Activated CD4-positive, CD25-positive, alpha-beta regulatory T cell treated with anti-CD3 and anti-CD28 coated beads, Interleukin-2, amount 50 U/mL, for 24 hours (primary cell): Measurements from ENCODE around the gene SYNPR.

ENCODE experiments used
- ATAC-seq, 2 donors: fragments of 150-1000 bp; cut with Tn5 transposase; one replicate each; pipeline ENCODE4 v1.10.0; 2021; ENCODE audit warnings: mild to moderate bottlenecking in 1 of 2, moderate library complexity in 1 of 2

The SYNPR gene

GRCh38 chr3:63474828-63475518 is 196.9 kb downstream of the SYNPR start:
- ATAC-seq = no peak

DNA sequence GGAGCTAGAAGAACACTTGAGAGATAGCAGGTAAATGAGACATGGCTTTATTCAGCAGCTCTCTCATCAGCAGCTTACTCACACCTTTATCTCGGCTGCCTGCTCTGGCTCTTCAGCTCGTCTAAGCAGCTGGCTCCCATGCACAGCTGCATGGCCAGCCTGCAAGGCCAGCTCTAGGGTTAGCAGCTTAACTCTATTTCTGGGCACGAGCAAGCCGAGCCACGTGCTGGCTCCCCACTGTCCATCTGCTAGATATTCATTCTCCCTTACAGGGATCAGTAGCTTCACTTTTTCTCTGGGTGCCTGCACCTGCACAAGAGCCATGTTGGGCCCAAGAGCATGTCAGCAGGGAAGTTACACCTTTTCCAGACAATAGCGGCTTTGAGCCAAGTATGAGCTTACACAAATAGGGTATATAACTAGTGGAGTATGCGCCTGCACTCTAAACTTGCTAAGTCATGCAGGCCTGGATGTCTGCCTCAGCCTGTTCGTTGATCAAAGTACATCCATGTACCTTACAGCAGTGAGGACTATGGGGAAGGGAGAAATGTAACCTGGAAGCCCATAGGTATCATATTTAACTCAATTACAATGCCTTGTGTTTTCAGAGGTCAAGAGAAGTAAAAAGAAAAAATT is 199.5 kb downstream of the SYNPR start:
- no peak for ATAC-seq

DNA sequence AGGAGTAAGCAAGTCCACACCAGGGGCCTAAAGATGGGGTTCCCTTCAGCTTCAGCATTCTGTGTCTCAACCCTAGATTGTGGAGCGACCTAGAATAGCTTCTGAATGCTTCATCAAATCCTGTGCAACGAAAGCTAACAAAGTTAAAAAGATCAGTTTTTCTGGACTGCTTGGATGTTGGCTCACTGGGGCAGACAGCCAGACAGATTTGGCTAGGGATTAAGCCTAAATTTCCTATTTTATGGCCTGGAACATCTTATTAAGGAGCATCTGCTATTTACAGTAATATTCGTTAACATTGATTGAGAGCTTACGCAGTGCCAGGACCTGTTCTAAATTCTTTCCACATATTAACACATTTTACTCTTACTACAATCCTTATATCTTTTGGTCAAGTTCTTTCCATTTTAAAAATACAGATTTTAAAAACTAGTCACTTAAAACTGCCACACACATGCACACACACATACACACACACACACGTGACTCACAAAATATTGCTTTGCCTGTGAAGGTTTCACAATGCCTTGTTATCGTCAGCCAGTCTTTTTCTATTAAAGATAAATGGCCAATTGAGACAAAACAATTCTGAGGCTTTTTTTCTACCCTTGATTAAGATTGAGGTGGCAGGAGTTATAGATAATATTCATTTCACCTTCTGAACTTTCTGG is 201.0 kb downstream of the SYNPR start:
- no peak for ATAC-seq

DNA sequence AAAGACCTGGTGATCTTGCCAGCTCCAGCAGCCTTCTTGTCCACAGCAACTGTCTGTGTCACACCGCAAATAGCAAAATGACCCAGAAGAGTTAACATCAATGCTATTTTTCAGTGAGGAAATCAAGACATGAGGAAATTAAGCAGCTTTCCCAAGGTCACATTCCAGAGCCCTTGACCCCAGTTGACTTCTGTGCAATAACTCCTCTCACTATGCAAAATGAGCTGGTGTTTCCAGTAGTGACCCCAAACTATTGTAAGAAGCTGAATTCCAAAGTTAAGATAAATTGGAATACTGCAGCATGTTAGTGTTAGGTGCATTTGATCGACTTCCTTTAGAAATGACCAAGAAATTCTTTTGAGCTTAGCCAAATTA is 201.5 kb downstream of the SYNPR start:
- no peak for ATAC-seq

- no peak for ATAC-seq
Measured at GRCh38 chr3:63481627-63482026, 203.5 kb downstream of the SYNPR start.

DNA sequence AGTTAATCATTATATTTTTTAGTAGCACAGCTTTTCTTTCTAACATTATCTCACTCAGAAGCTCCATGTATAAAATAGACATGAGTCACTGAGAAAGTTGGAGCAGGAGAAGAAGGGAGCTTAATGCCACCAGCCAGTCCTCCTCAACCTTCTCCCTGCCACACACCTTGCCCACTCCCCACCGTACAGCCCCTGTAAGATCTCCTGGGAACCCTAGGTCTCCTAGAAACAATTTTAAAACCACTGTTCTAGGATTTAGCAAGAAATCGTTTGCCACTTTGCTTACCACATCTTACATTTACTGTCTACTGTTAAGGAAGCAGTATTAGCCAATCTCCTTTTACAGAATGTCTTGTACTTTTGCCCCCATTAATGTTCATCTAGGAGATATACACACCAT is 204.2 kb downstream of the SYNPR start:
- ATAC-seq = no peak

- ATAC-seq = no peak
Measured at GRCh38 chr3:63492464-63492863, 214.4 kb downstream of the SYNPR start.

- no peak for ATAC-seq
Measured at GRCh38 chr3:63493101-63493500, 215.0 kb downstream of the SYNPR start.

GRCh38 chr3:63494646-63495045 is 216.5 kb downstream of the SYNPR start:
- no peak for ATAC-seq

GRCh38 chr3:63497641-63498040 is 219.5 kb downstream of the SYNPR start:
- no peak for ATAC-seq

DNA sequence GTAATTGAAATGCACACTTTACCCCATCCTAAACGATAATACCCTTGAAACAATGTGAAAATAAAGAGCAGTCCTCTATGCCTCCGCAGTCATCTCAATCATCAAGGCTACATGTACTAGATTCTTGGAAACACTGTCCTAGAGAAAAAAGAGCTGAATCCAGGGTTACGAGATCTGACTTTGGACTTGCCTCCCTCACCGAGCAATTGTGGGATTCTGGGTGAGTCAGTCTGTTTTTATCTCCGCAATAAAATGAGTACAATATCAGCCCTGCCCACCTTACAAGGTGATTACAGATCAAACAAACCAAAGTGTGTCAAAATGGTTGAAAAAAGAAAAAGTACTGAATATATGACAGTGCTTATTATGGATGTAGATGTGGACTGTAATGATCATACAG is 222.1 kb downstream of the SYNPR start:
- no peak for ATAC-seq

- ATAC-seq = peak in 1 of 2 donors; percentile 33
Measured at GRCh38 chr3:63508305-63508704, 230.2 kb downstream of the SYNPR start.

DNA sequence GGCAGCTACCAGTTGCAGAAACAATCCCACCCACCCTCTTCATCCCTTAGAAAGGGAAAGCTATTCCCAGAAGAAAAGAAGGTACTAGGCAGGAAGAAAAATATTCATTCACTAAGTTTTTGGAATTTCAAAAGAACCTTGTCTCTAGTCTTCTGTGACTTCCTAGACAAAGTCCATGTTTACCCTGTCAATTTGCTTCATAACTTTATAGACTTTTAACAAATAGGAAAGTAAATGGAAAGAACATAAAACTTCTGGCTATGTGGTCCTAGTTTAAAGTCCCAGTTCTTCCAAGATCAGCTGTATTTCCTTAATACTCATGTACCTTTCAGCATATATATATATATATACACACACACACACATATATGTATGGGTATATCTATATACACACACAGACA is 230.7 kb downstream of the SYNPR start:
- no peak for ATAC-seq

GRCh38 chr3:63513791-63514190 is 235.7 kb downstream of the SYNPR start:
- no peak for ATAC-seq

- ATAC-seq = no peak
Measured at GRCh38 chr3:63514678-63515077, 236.6 kb downstream of the SYNPR start.

DNA sequence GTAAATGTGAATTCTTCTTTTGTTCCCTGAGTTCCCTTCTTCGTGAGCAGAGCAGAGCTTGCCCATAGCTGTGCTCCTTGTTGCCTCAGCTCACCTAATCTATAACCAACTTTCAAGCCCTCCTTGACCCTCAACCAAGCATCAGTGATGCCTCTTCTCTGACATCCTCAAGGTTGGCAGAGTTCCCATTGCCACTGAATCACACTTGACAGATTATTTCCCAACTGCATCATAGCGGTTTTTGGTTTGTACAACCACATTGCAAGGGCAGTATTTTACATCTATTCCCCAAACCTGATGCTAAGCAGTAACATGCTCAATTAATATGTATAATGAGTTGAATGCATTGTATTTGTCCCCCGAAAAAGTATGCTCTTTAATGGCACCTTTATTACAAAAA is 241.3 kb downstream of the SYNPR start:
- ATAC-seq = no peak

GRCh38 chr3:63521657-63522056 is 243.5 kb downstream of the SYNPR start:
- no peak for ATAC-seq

GRCh38 chr3:63523100-63523499 is 245.0 kb downstream of the SYNPR start:
- ATAC-seq = no peak

DNA sequence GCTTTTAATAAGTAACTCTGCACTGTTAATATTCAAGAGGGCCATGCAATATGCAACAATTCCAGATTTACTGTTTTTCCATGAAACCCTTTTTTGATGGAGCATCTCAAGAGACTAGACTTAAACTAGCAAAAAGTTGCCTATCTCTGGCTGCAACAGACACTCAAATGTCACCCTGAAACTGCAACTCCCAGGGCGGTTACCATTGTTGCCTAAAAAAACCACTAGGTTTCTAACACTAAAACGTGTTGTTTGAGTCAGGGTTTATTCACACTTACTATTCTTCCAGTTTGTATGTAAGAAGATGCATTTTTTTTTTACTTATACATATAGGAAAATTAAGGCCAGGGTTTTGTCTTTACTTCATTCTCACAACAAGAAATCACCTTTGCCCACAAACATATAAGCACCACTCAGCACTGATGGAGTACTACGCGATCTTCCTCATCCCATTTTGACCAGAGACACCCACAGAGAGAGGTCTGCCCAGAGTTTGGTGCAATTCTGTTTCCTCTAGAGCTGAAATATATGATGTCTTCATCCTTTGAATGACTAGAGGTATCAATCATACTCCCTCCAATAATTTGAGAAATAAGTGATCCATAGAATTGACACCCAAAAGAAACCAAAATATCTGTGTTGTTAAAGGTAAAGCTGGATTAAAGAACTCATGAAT is 250.4 kb downstream of the SYNPR start:
- no peak for ATAC-seq

GRCh38 chr3:63532521-63532920 is 254.4 kb downstream of the SYNPR start:
- no peak for ATAC-seq

- no peak for ATAC-seq
Measured at GRCh38 chr3:63538919-63539318, 260.8 kb downstream of the SYNPR start.

- ATAC-seq = no peak
Measured at GRCh38 chr3:63555767-63556166, 277.7 kb downstream of the SYNPR start.

DNA sequence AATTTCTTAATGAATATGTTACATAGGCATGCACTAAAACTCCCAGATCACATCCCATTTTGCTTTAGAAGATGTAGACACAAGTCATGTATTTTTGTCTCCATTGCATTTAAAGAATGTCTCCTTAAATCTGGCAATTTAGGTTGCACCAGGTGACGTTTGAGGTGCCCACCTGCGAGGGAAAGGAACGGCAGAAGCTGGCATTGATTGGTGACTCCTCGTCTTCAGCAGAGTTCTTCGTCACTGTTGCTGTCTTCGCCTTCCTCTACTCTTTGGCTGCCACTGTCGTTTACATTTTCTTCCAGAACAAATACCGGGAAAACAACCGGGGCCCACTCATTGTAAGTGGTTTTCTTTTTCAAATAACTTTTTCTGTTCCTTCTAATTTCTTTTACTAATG is 278.3 kb downstream of the SYNPR start:
- no peak for ATAC-seq

- ATAC-seq = no peak
Measured at GRCh38 chr3:63557912-63558311, 279.8 kb downstream of the SYNPR start.
